Activated CD8-positive, alpha-beta memory T cell treated with anti-CD3 and anti-CD28 coated beads, Interleukin-2, amount 10 ng/mL, durations not matched to agents 7 days and 5 days (primary cell): ENCODE results near the gene ITGAV. TPM values are rescaled to one million over a fixed set of nuclear protein-coding genes. Genes with fewer than 3 reads are reported as not detected.

ENCODE experiments used
- ATAC-seq: fragments of 150-1000 bp; cut with Tn5 transposase; one replicate; pipeline ENCODE4 v1.10.0; 2021; ENCODE audit warnings: moderate library complexity
- CTCF ChIA-PET: fragments of 350-600 bp; sonication (Branson Sonifier 250); formaldehyde crosslinking; loops from one replicate; lab custom pipeline; 2021; ENCODE audit warnings: antibody characterized with exemption; lab: Charles Lee
- DNase-seq: peaks from one replicate; pipeline ENCODE4 v3.0.0-alpha.2; 2020
- H3K27ac Mint-ChIP-seq: one replicate; pipeline ENCODE4 v1.8.0; 2021; ENCODE audit warnings: mild to moderate bottlenecking, mixed read lengths
- H3K27me3 Mint-ChIP-seq: one replicate; pipeline ENCODE4 v1.8.0; 2021; ENCODE audit warnings: mixed read lengths
- H3K36me3 Mint-ChIP-seq: one replicate; pipeline ENCODE4 v1.8.0; 2021; ENCODE audit warnings: mild to moderate bottlenecking, mixed read lengths
- H3K4me1 Mint-ChIP-seq: one replicate; pipeline ENCODE4 v1.8.0; 2021; ENCODE audit warnings: mixed read lengths
- H3K4me3 Mint-ChIP-seq: one replicate; pipeline ENCODE4 v1.8.0; 2021; ENCODE audit warnings: mild to moderate bottlenecking, moderate library complexity, mixed read lengths
- H3K9me3 Mint-ChIP-seq: one replicate; pipeline ENCODE4 v1.8.0; 2022; ENCODE audit warnings: low read depth, mixed read lengths
- total RNA-seq, 2 experiments: library from RNA; stranded (reverse); gene quantifications; one replicate each; pipeline ENCODE4 v1.2.3, GENCODE V29; 2021

Gene ITGAV
- total RNA-seq, 2 experiments from 2014 or later: 10.5 to 13.6 TPM

- Mint-ChIP-seq H3K27ac (no peak overlapping the region), H3K27me3 (no peaks in the 10 kb centered on the region), H3K4me1 (peaks cover 2% of the 10 kb centered on the region), H3K36me3 (peaks cover 11% of the 10 kb centered on the region), H3K4me3 (no peak overlapping the region), H3K9me3 (no peaks in the 10 kb centered on the region)
- no peak for ATAC-seq
- DNase-seq: no peak
- CTCF ChIA-PET: interaction anchor here (1.1 kb wide), 1 partner anchor 9 kb away, joined by 3 read pairs; no protein-coding TSS in a partner anchor
These were observed 17.9 kb downstream of the ITGAV start for GRCh38 chr2:186607660-186608324.

- ATAC-seq (no peak), DNase-seq (no peak)
- Mint-ChIP-seq H3K4me3 (no peak overlapping the region), H3K27ac (no peak overlapping the region), H3K9me3 (no peaks in the 10 kb centered on the region), H3K27me3 (no peaks in the 10 kb centered on the region), H3K36me3 (peaks cover 10% of the 10 kb centered on the region), H3K4me1 (peaks cover 2% of the 10 kb centered on the region)
- CTCF ChIA-PET: no interaction called here
These were observed 20.9 kb downstream of the ITGAV start for GRCh38 chr2:186610785-186611184.

GRCh38 chr2:186611526-186611925 lies 21.7 kb downstream of the ITGAV start:
- H3K36me3 Mint-ChIP-seq: peaks cover 8% of the 10 kb centered on the region
- peaks cover 2% of the 10 kb centered on the region for H3K4me1 Mint-ChIP-seq
- CTCF ChIA-PET: interaction anchor here (1.4 kb wide), 1 partner anchor 30 kb away, joined by 3 read pairs; no protein-coding TSS in a partner anchor
- no peak overlapping the region for H3K4me3 Mint-ChIP-seq
- no peaks in the 10 kb centered on the region for H3K9me3 Mint-ChIP-seq
- DNase-seq: no peak
- H3K27ac Mint-ChIP-seq: no peak overlapping the region
- H3K27me3 Mint-ChIP-seq: no peaks in the 10 kb centered on the region
- no peak for ATAC-seq

- peaks cover 2% of the 10 kb centered on the region for H3K4me1 Mint-ChIP-seq
- DNase-seq (no peak), ATAC-seq (no peak)
- no peak overlapping the region for H3K27ac Mint-ChIP-seq
- H3K4me3 Mint-ChIP-seq: no peak overlapping the region
- H3K36me3 Mint-ChIP-seq: peaks cover 8% of the 10 kb centered on the region
- CTCF ChIA-PET: interaction anchor here (1.4 kb wide), 1 partner anchor 30 kb away, joined by 3 read pairs; no protein-coding TSS in a partner anchor
- no peaks in the 10 kb centered on the region for H3K9me3 Mint-ChIP-seq
- no peaks in the 10 kb centered on the region for H3K27me3 Mint-ChIP-seq
These were observed 22.2 kb downstream of the ITGAV start for GRCh38 chr2:186612026-186612425.

- DNase-seq: no peak
- H3K27me3 Mint-ChIP-seq: no peaks in the 10 kb centered on the region
- H3K4me3 Mint-ChIP-seq: no peak overlapping the region
- no peak overlapping the region for H3K27ac Mint-ChIP-seq
- ATAC-seq: no peak
- no peaks in the 10 kb centered on the region for H3K9me3 Mint-ChIP-seq
- H3K36me3 Mint-ChIP-seq: peaks cover 6% of the 10 kb centered on the region
- H3K4me1 Mint-ChIP-seq: peaks cover 2% of the 10 kb centered on the region
- CTCF ChIA-PET: interaction anchor here (1.4 kb wide), 1 partner anchor 29 kb away, joined by 3 read pairs; no protein-coding TSS in a partner anchor
These were observed 22.9 kb downstream of the ITGAV start for GRCh38 chr2:186612555-186613440.

GRCh38 chr2:186614373-186614772 lies 24.5 kb downstream of the ITGAV start:
- no peak for DNase-seq
- H3K4me1 Mint-ChIP-seq: peaks cover 2% of the 10 kb centered on the region
- CTCF ChIA-PET: no interaction called here
- H3K27ac Mint-ChIP-seq: no peak overlapping the region
- H3K9me3 Mint-ChIP-seq: no peaks in the 10 kb centered on the region
- ATAC-seq: no peak
- no peaks in the 10 kb centered on the region for H3K36me3 Mint-ChIP-seq
- no peaks in the 10 kb centered on the region for H3K27me3 Mint-ChIP-seq
- no peak overlapping the region for H3K4me3 Mint-ChIP-seq

GRCh38 chr2:186617148-186617547 lies 27.3 kb downstream of the ITGAV start:
- no peaks in the 10 kb centered on the region for H3K9me3 Mint-ChIP-seq
- H3K4me3 Mint-ChIP-seq: no peak overlapping the region
- CTCF ChIA-PET: interaction anchor here (1.1 kb wide), 1 partner anchor 9 kb away, joined by 3 read pairs; no protein-coding TSS in a partner anchor
- H3K27ac Mint-ChIP-seq: no peak overlapping the region
- no peak for DNase-seq
- H3K36me3 Mint-ChIP-seq: no peaks in the 10 kb centered on the region
- no peak for ATAC-seq
- H3K27me3 Mint-ChIP-seq: no peaks in the 10 kb centered on the region
- no peaks in the 10 kb centered on the region for H3K4me1 Mint-ChIP-seq

- H3K9me3 Mint-ChIP-seq: no peaks in the 10 kb centered on the region
- CTCF ChIA-PET: interaction anchor here (1.1 kb wide), 1 partner anchor 10 kb away, joined by 3 read pairs; no protein-coding TSS in a partner anchor
- H3K27me3 Mint-ChIP-seq: no peaks in the 10 kb centered on the region
- H3K4me1 Mint-ChIP-seq: no peaks in the 10 kb centered on the region
- no peaks in the 10 kb centered on the region for H3K36me3 Mint-ChIP-seq
- no peak overlapping the region for H3K4me3 Mint-ChIP-seq
- H3K27ac Mint-ChIP-seq: no peak overlapping the region
- ATAC-seq: no peak
- DNase-seq: no peak
These were observed 27.9 kb downstream of the ITGAV start for GRCh38 chr2:186617771-186618170.

- H3K9me3 Mint-ChIP-seq: no peaks in the 10 kb centered on the region
- DNase-seq: no peak
- H3K27ac Mint-ChIP-seq: no peak overlapping the region
- no peak for ATAC-seq
- H3K36me3 Mint-ChIP-seq: peaks cover 7% of the 10 kb centered on the region
- CTCF ChIA-PET: interaction anchor here (0.5 kb wide), 1 partner anchor 104 kb away, joined by 4 read pairs; no protein-coding TSS in a partner anchor
- peaks cover 3% of the 10 kb centered on the region for H3K4me1 Mint-ChIP-seq
- H3K4me3 Mint-ChIP-seq: no peak overlapping the region
- no peaks in the 10 kb centered on the region for H3K27me3 Mint-ChIP-seq
These were observed 28.8 kb downstream of the ITGAV start for GRCh38 chr2:186618696-186619095.

- no peaks in the 10 kb centered on the region for H3K27me3 Mint-ChIP-seq
- ATAC-seq (no peak), DNase-seq (no peak)
- no peaks in the 10 kb centered on the region for H3K9me3 Mint-ChIP-seq
- CTCF ChIA-PET: no interaction called here
- H3K27ac Mint-ChIP-seq: no peak overlapping the region
- H3K4me1 Mint-ChIP-seq: peaks cover 3% of the 10 kb centered on the region
- H3K36me3 Mint-ChIP-seq: peaks cover 16% of the 10 kb centered on the region
- no peak overlapping the region for H3K4me3 Mint-ChIP-seq
These were observed 33.2 kb downstream of the ITGAV start for GRCh38 chr2:186623084-186623483.

GRCh38 chr2:186624276-186624675 lies 34.4 kb downstream of the ITGAV start:
- CTCF ChIA-PET: no interaction called here
- ATAC-seq (no peak), DNase-seq (no peak)
- no peaks in the 10 kb centered on the region for H3K27me3 Mint-ChIP-seq
- no peaks in the 10 kb centered on the region for H3K9me3 Mint-ChIP-seq
- H3K27ac Mint-ChIP-seq: no peak overlapping the region
- H3K4me3 Mint-ChIP-seq: no peak overlapping the region
- H3K36me3 Mint-ChIP-seq: peaks cover 16% of the 10 kb centered on the region
- peaks cover 3% of the 10 kb centered on the region for H3K4me1 Mint-ChIP-seq

GRCh38 chr2:186629250-186629996 lies 39.6 kb downstream of the ITGAV start:
- CTCF ChIA-PET: interaction anchor here (1.1 to 1.7 kb wide), 2 partner anchors 12 kb away, joined by 4 to 8 read pairs; no protein-coding TSS in a partner anchor
- H3K4me3 Mint-ChIP-seq: no peak overlapping the region

GRCh38 chr2:186632417-186632816 lies 42.6 kb downstream of the ITGAV start:
- ATAC-seq: no peak

More at GRCh38 chr2:186629250-186629996, 39.6 kb downstream of the ITGAV start:
- no peak for DNase-seq
- ATAC-seq: no peak
- no peaks in the 10 kb centered on the region for H3K4me1 Mint-ChIP-seq
- H3K27me3 Mint-ChIP-seq: no peaks in the 10 kb centered on the region
- H3K27ac Mint-ChIP-seq: no peak overlapping the region
- H3K9me3 Mint-ChIP-seq: no peaks in the 10 kb centered on the region
- peaks cover 3% of the 10 kb centered on the region for H3K36me3 Mint-ChIP-seq

More at GRCh38 chr2:186632417-186632816, 42.6 kb downstream of the ITGAV start:
- CTCF ChIA-PET: no interaction called here
- Mint-ChIP-seq H3K27me3 (no peaks in the 10 kb centered on the region), H3K27ac (no peak overlapping the region), H3K4me1 (no peaks in the 10 kb centered on the region), H3K4me3 (no peak overlapping the region), H3K36me3 (no peaks in the 10 kb centered on the region), H3K9me3 (no peaks in the 10 kb centered on the region)
- DNase-seq: no peak
